Measurements from ENCODE around the gene CYP4V2.

CYP4V2 gene

DNA sequence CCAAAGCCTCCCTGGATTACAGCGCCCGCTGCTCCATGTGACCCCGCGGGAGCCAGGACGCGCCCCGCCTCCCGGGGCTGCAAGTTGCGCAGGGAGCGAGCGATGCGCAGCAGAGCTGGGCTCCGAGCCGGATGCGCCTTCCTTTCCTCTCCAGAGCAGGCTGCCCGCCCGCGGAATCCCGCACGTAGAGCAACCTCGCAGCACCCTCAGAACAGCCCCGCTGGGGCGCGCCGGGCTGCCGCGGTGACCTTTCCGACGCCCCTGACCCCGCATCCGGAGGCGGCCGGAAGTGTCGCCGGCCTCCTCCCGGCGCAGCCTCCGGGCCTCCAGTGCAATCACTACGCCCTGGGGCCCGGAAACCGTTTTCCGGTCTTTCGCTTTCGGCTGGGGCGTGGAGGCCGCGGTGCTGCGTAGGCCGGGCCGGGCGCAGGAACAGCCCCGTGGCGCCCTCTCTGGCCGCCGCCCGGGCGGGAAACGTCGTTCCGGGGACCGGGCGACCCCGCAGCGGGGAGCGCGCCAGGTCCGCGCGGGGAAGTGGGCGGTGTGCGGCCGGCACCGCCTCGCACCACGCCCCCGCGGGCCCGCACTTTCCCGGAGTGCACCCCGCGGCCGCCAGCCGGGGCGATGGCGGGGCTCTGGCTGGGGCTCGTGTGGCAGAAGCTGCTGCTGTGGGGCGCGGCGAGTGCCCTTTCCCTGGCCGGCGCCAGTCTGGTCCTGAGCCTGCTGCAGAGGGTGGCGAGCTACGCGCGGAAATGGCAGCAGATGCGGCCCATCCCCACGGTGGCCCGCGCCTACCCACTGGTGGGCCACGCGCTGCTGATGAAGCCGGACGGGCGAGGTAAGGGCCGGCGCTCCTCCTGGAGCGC, at the start of gene CYP4V2:
Gene CYP4V2, plus strand, starts transcription at position 368 of the 866 bp plus-strand sequence. Its CDS starts 257 bp downstream, at position 625.
- DNase-seq (ENCODE audit: low read depth in 3 of 3), result peak; percentile 76 to 80 (median 77)

- no peak for DNase-seq (ENCODE audit: low read depth in 3 of 3)
Measured at GRCh38 chr4:186144198-186144945, 47.0 kb upstream of the CYP4V2 start.

- DNase-seq (ENCODE audit: low read depth in 3 of 3), result no peak
Measured at GRCh38 chr4:186144946-186145569, 46.3 kb upstream of the CYP4V2 start.

GRCh38 chr4:186146458-186146857, 44.9 kb upstream of the CYP4V2 start:
- DNase-seq (ENCODE audit: low read depth in 3 of 3), result no peak

DNA sequence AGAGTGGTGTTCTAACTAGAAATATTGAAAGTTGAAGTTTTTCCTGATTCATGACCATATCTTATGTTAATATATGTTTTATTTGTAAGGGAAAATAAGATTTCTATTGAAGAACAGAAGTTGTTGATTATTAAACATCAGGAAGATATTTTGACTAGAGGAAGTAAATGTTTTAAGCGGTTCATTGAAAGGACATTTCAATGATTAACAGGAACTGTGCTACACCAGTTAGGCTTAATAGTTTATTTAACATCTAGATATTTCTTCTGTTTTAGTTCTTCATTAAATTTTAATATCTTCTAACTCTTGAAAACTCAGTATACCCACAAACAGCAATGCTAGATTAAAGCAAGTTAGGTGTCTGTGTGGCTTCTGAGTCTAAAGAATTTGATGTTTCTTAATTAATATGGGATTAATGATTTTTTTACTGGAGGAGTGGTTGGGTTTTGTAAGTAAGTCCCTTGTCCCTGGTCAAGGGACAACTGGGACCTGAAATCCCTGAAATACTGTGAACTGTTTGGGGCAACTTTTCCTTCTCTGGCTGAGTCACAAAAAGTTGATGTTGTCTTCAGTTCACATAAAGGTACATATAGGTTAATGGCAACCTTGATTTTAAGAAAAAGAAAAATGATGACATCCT, 42.9 kb upstream of the CYP4V2 start:
- DNase-seq (ENCODE audit: low read depth in 3 of 3), result no peak

DNA sequence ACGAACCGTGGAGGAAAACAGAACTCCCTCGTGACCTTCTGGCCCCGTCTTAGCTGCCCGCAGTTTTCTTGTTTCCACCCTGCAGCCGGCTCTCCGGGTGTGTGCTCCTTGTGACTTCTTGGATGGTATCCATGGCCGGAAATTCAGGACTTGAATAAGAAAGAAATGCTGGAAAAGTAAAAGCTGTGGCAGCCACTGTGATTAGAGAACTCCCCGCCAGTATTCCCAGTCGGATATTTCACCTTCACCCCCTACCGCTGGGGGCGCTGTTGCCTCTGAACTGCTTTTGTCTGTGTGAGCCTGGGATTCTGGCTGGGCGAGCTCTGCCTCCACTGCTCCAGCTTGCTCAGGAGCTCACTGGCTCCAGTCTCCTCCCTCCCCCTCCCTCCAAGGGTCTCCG, 41.5 kb upstream of the CYP4V2 start:
- no peak for DNase-seq (ENCODE audit: low read depth in 3 of 3)

DNA sequence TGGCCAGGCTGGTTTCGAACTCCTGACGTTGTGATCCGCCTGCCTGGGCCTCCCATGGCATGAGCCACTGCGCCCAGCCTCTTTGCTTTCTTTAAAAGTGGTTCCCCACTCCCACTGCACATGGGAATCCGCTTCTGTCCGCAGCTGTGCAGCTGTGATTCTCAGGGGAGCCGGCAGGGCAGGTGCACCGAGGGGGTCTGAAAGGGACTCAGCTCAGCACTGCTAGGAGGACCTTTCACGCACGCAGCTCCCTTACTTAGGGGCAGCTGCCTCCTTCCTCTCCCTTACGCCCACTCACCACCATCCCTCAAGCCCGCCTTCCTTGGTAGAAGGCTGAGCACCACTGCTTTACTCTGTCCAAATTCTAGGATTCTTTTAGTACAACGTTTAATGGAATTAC, 40.4 kb upstream of the CYP4V2 start:
- DNase-seq (ENCODE audit: low read depth in 3 of 3), result no peak

DNA sequence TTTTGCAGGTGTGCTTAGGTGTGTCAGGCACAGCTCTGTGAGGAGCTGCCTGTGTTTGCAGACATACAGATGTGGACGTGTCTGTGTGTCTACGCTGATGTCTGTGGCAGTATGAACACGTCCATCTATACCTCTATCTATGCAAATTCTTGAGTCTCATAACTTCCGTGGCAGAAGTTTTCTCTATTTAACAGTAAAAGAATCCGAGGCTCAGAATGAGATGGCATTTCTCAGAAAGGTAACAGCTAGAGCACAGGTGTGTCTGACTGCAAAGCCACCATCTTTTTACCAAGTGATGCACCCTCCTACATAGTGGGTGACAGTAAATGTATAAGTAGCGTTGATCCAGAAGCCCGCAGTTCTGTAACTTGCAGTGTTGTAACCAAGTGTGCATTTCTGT, 39.9 kb upstream of the CYP4V2 start:
- no peak for DNase-seq (ENCODE audit: low read depth in 3 of 3)

DNA sequence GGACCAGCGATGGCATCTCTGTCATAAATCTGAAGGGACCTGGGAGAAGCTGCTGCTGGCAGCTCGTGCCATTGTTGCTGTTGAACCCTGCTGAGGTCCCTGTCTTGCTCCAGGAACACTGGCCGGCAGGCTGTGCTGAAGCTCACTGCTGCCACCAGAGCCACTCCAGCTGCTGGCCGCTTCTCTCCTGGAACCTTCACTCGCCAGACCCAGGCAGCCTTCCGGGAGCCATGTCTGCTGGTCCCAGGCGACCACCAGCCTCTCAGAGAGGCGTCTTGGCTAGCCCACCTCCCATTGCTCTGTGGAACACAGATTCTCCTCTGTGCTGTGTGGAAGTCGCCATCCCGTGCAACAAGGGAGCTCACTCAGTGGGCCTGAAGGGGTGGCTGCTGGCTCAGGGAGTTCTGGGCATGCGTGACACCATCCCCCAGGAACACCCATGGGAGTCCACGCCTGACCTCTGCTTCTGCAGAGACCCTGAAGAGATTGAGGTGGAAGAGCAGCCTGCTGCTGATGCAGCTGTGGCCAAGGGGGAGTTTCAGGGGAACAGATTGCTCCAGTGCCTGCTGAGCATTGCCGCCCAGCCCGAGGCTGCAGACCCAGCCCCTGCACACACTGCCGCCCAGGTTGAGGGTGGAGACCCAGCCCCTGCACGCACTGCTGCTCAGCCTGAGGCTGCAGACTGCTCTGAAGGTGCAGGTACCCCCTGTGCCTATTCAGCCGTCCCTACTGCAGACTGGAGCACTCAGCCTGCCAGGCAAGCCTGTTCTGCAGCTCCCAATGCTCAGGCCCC, 33.1 kb upstream of the CYP4V2 start:
- DNase-seq (ENCODE audit: low read depth in 3 of 3), result no peak

GRCh38 chr4:186158966-186159365, 32.4 kb upstream of the CYP4V2 start:
- no peak for DNase-seq (ENCODE audit: low read depth in 3 of 3)

GRCh38 chr4:186159613-186160012, 31.8 kb upstream of the CYP4V2 start:
- DNase-seq (ENCODE audit: low read depth in 3 of 3), result no peak

DNA sequence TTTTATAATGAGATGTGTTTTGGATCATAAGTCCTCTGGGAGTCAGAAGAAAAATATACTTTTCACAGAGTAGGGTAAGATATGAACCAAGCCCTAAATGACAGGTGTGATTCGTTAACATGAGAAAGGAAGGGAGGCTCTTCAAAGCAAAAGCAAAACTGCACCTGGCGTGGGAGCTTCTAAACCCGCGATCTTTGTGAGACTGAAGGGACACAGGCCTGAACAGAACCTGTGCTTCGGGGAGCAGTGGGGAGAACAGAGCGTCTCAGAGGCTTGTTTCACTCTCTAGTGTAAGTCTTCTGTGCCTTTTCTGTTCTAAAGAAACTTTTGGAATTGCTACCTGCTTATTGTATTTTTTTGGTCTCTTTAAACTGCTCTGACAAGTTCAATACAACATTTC, 30.2 kb upstream of the CYP4V2 start:
- no peak for DNase-seq (ENCODE audit: low read depth in 3 of 3)

GRCh38 chr4:186166852-186167512, 24.4 kb upstream of the CYP4V2 start:
- no peak for DNase-seq (ENCODE audit: low read depth in 3 of 3)

DNA sequence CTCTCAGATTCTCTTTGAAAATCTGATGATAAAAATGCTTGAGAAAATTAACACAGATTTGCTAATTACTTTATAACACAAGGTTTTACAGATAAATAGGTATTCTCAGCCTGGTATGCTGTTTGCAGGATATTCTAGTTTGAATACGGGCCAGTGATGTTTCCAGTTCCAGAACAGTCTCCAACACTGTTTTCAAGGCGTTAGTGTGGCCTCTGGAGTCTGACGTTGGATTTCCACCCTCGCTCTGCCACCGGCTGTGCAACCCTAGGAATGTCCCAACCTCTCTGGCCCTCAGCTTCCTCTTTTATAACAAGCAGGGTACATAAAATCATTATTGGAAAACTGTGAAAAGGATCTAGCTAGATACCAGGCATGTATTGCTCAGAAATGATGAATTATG, 23.8 kb upstream of the CYP4V2 start:
- no peak for DNase-seq (ENCODE audit: low read depth in 3 of 3)

GRCh38 chr4:186168750-186169149, 22.6 kb upstream of the CYP4V2 start:
- no peak for DNase-seq (ENCODE audit: low read depth in 3 of 3)

DNA sequence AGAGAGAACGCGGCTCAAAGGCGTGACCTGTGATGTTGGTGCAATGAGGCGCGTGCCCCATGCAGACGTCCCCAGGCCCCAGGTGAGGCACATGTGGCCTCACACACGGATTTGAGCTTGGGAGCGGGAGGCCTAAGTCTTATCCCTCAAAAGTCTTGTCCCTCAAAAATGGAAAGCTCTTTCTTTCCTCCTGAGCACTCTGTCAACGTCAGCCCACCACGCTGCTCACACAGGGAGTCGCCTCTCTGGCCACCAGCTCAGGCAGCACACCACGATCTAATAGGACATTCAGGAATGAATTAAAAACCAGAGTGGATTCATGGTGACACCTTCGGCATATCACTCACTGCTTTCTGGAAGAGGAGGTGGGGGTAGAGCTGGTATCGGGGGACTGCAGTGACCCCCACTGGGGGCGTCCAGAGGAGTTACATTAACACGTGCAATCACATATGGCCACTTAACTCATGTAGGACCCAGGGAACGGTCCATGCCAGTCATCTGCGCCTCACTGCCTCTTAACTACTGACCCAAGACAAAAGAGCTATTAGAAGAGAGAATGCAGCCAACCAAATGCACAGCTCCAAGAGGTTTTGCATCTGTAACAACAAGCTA, 21.9 kb upstream of the CYP4V2 start:
- no peak for DNase-seq (ENCODE audit: low read depth in 3 of 3)

DNA sequence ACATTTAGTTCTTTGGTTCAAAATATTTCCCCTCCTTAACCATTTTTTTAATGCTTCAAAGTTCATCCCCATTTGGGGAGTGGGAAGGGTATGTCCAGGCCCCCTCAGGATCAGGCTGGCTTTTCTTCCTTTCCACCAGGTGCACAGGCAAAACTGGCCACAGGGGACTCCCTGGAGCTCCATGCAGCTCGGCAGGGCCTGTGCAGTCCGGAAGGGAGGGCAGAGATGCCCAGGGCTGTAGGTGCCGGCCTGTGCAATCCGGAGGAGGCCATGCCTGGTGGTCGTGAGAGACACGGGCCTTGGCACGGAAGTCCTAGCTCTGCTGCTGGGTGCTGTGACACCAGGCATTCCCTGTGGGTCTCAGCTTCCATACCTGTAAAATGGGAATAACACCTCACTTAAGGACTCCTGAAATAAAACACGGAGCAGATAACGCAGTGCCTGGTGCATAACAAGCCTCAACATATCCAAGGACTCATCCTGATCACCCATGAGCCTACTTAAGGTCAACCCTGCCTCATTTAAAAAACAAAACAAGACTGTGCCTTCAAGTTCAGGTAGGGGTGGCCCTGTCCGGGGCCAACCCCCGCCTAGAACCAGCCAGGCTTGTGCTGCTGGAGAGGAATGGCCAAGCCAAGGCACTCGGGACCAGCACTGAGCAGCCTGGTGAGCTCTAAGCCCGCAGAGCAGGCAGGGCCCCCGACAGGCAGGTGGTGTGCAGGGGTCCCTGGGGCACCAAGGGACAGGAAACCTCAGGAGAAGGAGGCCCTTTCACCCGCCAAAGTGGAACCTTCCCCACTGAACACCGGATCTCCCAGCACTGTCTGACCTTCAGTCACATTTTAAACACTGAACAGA, 21.2 kb upstream of the CYP4V2 start:
- DNase-seq (ENCODE audit: low read depth in 3 of 3), result no peak

GRCh38 chr4:186170966-186171365, 20.4 kb upstream of the CYP4V2 start:
- no peak for DNase-seq (ENCODE audit: low read depth in 3 of 3)

- DNase-seq (ENCODE audit: low read depth in 3 of 3), result no peak
Measured at GRCh38 chr4:186172546-186172945, 18.8 kb upstream of the CYP4V2 start.
